DND-41 (cell line): ENCODE measurements around the gene RAF1.

Experiments used
- CTCF ChIP-seq: IDR thresholded peaks from 2 replicates; pipeline ENCODE4 v1.5.1; 2012; ENCODE audit warnings: borderline replicate concordance, low read length, moderate library complexity, mild to moderate bottlenecking; ENCODE audit not compliant: poor library complexity, severe bottlenecking; ENCODE audit errors: extremely low read depth
- EZH2 ChIP-seq: IDR thresholded peaks from 3 replicates; pipeline ENCODE4 v1.6.1; 2012; ENCODE audit warnings: borderline replicate concordance, low read depth, mild to moderate bottlenecking, moderate library complexity, low read length, inconsistent platforms; ENCODE audit not compliant: severe bottlenecking

GRCh38 chr3:12705374-12705926 lies 41.5 kb upstream of the RAF1 start:
- TF ChIP-seq EZH2, result no peak
- TF ChIP-seq CTCF, result no peak
